ENCODE results near the gene PCDHGB7. TPM values are rescaled to one million over a fixed set of nuclear protein-coding genes. Genes with fewer than 3 reads are reported as not detected.
"Not testable (repeated sequence)": the region's sequence is repeated elsewhere in the genome, so short reads cannot be mapped to it uniquely, and the experiment has no call there.

The PCDHGB7 gene
- polyA plus RNA-seq, 10 donors, result 7.4 to 11.7 (median 8.2) TPM

GRCh38 chr5:141393267-141393666 is 24.2 kb upstream of the PCDHGB7 start:
- DNase-seq, result no peak

- DNase-seq, result not testable (repeated sequence)
These were observed 22.9 kb upstream of the PCDHGB7 start for GRCh38 chr5:141394401-141395187.

GRCh38 chr5:141397756-141398551 is 19.5 kb upstream of the PCDHGB7 start, which contains the start of gene PCDHGB5:
Gene PCDHGB5, plus strand, starts transcription at chr5:141397947. Its CDS starts 181 bp downstream, at chr5:141398128.
- peak in 1 of 3 donors; percentile 24 for DNase-seq

- no peak for DNase-seq
These were observed 18.9 kb upstream of the PCDHGB7 start for GRCh38 chr5:141398608-141399007.

GRCh38 chr5:141399555-141400258 is 17.8 kb upstream of the PCDHGB7 start:
- DNase-seq, result no peak

- no peak for DNase-seq
These were observed 14.8 kb upstream of the PCDHGB7 start, which contains the start of gene PCDHGA9 for GRCh38 chr5:141402553-141403243. Gene PCDHGA9, plus strand, starts transcription at chr5:141402778. Its CDS starts 175 bp downstream, at chr5:141402953.

- no peak for DNase-seq
These were observed 14.1 kb upstream of the PCDHGB7 start for GRCh38 chr5:141403387-141403786.

- DNase-seq, result peak in 1 of 3 donors; percentile 57
These were observed 9.5 kb upstream of the PCDHGB7 start, which contains the start of gene PCDHGB6 for GRCh38 chr5:141407790-141408505. Gene PCDHGB6, plus strand, starts transcription at chr5:141408021. Its CDS starts 182 bp downstream, at chr5:141408203.

GRCh38 chr5:141409598-141410306 is 7.7 kb upstream of the PCDHGB7 start:
- DNase-seq, result no peak

- no peak for DNase-seq
These were observed 5.9 kb upstream of the PCDHGB7 start for GRCh38 chr5:141411575-141411974.

GRCh38 chr5:141412854-141413539 is 4.5 kb upstream of the PCDHGB7 start, which contains the start of gene PCDHGA10:
Gene PCDHGA10, plus strand, starts transcription at chr5:141412987. Its CDS starts 189 bp downstream, at chr5:141413176.
- DNase-seq, result peak in 2 of 3 donors; percentile 34 to 47

GRCh38 chr5:141413540-141414069 is 3.9 kb upstream of the PCDHGB7 start:
- DNase-seq, result no peak

GRCh38 chr5:141414548-141415274 is 2.8 kb upstream of the PCDHGB7 start:
- not testable (repeated sequence) for DNase-seq

- not testable (repeated sequence) for DNase-seq
These were observed 2.2 kb upstream of the PCDHGB7 start for GRCh38 chr5:141415275-141415618.

- DNase-seq, result no peak
These were observed 1.8 kb downstream of the PCDHGB7 start for GRCh38 chr5:141419074-141419880.

GRCh38 chr5:141420855-141421488 is 3.5 kb downstream of the PCDHGB7 start, which contains the start of gene PCDHGA11:
Gene PCDHGA11, plus strand, starts transcription at chr5:141421051. Its CDS starts 177 bp downstream, at chr5:141421228.
- peak in 2 of 3 donors; percentile 44 for DNase-seq

- no peak for DNase-seq
These were observed 4.0 kb downstream of the PCDHGB7 start for GRCh38 chr5:141421489-141421855.

All from muscle of back (tissue), 11 donors.